ENCODE data around the gene ZNF784.
A peak's percentile ranks its signal among the peaks of the same experiment; 100 is the strongest.
"Not testable (repeated sequence)": the region's sequence is repeated elsewhere in the genome, so short reads cannot be mapped to it uniquely, and the experiment has no call there.

Gene ZNF784

DNA sequence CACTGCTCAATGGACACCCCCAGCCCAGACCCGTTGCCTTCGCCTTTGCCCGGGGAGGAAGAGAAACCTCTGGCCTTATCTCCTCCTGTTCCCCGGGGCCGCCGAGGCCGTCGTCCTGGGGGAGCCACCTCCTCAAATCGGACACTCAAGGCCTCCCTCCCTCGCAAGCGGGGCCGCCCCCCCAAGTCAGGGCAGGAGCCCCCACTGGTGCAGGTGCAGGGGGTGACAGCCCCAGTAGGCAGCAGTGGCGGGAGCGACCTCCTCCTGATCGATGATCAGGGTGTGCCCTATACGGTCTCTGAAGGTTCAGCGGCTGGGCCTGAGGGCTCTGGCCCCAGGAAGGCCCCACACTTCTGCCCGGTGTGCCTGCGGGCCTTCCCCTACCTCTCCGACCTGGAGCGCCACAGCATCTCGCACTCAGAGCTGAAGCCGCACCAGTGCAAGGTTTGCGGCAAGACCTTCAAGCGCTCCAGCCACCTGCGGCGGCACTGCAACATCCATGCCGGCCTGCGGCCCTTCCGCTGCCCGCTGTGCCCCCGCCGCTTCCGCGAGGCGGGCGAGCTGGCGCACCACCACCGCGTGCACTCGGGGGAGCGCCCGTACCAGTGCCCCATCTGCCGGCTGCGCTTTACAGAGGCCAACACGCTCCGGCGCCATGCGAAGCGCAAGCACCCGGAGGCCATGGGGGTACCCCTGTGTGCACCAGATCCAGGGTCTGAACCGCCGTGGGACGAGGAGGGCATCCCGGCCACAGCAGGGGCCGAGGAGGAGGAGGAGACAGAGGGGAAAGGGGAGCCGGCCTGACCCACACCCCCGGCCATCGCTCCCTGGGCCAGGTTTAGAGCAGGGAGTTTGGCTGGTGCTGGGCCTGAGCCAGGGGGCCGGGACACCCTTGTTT lies 22.0 kb downstream of the ZNF784 start:
- no peak for DNase-seq (ENCODE audit: low read depth)

DNA sequence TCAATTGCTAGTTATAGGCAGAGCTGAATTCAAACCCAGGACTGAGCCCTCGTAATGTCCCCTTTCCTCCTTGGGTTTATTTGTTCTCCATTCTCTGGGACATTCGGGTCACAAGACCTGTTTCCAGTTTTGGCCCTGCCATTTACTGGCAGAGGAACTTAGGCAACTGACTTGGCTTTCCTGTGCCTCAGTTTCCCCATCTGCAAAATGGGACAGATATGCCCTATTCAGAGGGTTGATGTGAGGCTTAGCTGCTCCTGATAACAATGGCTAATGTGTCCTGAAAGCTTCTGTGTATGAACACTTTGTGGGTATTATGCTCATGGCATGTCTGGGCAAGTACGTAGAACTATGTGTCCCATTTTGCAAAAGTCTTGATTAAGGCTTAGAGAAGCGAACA lies 23.3 kb downstream of the ZNF784 start:
- no peak for DNase-seq (ENCODE audit: low read depth)

DNA sequence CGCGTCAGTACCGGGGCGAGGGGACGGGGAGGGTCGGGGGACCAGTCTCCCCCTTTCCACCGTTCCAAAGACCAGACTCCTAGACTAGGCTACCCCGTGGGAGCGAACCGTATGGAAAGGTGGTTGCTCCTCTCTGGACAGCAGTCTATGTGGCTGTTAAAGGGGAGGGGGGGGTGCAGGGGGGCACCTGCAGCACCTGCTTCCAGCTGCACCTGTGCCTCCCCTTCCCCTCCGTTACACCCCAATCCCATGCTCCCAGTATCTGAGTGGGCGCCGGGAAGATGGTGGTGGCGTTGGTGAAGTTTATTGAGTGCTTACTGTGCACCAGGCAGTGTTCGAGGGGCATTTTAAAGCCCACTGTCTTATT lies 23.7 kb downstream of the ZNF784 start:
- DNase-seq (ENCODE audit: low read depth) = no peak

DNA sequence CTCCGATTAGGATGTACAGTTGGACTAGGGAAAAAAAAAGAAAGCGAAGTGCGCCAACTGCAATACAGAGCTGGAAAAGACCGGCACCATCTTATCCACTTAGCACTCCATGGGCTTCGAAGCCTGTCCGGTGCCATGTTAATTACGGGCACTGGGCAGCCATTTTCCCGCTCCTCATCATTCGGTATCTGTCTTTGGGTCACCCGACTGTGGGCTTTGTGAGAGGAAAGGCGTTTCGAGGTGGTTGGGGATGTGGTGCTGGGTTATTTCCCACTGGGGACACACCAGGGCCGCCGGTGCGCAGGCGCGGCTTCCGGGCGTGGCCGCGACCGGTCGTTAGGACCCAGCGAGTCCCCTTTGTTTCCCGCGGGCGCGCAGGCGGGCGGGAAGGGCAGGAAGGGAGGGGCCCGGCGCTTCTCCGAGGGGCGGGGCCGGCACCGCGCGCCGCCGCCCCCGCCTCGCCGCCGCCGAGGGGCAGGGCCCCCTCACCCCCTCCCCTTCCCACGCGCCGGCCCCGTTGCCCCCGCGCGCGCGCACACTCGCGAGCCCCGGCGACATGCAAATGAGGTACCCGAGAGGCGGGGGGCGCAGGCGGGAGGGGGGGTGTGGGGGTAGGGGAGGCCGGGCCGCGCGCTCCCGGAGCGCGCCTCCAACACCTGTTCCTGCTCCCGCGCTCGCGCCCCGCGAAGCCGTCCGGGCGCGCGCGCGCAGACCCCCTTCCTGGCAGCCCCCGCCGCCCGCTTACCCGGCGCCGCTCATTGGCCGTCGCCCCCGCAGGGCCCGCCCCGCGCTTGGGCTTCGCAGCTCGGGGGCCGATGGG lies 24.3 kb downstream of the ZNF784 start, which contains the start of gene ZNF524:
Gene ZNF524 (plus strand): TSS at position 447 of the 820 bp plus-strand sequence. CDS start 1,825 bp downstream, outside the sequence.
- peak; percentile 78 for DNase-seq (ENCODE audit: low read depth)

DNA sequence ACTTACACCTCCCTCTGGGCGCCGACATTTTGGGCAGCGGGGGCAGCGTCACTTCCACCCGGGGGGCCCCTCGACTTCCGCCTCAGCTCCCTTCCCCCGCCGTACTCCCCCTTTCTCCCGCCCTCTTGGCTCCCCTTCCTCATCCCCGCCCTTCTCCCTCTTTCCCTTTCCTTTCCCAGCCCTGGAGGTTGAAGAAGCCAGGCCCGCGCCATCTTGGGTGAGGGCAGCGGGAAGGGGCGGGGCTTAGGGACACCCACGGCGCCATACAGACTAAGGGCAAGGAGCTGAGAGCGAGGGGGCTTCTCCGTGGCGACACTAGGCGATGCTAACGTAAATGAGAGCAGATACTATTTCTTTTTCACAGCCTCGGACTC lies 24.9 kb downstream of the ZNF784 start, which contains the start of gene FIZ1:
Gene FIZ1 (minus strand): TSS at position 50 of the 374 bp plus-strand sequence. CDS start 1,652 bp downstream, outside the sequence.
- DNase-seq (ENCODE audit: low read depth) = peak; percentile 94

DNA sequence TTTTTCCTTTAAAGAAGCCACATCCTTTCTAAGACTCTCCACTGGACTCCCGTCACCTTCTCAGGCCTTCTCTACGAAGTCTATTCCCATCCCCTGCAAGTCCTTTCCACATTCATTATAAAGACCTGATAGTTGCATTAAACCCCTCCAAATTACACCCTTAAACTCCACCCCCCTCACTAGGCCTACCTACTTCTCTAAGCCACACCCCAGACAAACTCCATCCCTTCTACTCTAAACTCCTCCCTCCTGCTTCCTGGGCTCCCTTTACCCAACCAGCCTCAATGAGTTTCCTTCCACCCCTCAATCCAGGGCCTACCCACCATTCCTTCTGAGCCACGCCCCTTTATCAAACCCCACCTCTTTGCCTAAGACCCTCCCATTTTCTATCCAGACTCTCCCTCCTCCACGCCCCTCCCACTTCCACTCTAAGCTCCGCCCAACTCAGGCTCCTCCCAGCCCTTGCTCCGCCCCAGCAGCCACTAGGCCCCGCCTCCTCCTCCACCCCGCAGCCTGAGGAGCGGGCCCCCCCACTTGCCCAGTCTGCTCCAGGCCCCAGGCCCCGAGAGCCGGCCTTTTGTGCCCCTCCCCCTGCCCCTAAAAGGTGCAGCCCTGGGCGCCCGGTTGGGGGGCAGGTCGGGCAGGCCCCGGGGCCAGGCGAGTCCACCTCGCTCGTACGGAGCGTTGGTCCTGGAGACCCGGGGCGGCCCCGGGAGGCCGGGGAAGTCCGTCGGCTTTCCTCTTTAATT lies 25.5 kb downstream of the ZNF784 start:
- peak; percentile 85 for DNase-seq (ENCODE audit: low read depth)

DNA sequence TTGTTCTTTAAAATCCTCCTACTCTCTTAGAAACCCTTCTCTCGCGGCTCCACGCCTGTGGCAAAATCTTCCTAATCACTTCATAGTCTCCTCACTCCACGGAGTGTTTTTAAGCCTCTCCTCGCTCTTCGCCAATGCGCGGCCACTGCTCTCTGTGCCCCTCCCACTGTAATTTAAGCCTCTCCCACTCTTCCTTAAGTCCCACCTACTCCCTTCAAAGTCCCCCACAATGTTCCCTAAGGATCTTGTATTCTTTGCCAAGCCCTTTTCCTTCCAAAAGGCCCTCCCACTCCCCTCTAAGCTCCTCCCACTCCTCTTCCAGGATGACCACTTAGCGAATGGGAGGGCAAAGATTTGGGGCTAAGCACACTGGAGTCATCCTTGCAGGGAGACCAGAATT lies 26.3 kb downstream of the ZNF784 start:
- DNase-seq (ENCODE audit: low read depth) = no peak

DNA sequence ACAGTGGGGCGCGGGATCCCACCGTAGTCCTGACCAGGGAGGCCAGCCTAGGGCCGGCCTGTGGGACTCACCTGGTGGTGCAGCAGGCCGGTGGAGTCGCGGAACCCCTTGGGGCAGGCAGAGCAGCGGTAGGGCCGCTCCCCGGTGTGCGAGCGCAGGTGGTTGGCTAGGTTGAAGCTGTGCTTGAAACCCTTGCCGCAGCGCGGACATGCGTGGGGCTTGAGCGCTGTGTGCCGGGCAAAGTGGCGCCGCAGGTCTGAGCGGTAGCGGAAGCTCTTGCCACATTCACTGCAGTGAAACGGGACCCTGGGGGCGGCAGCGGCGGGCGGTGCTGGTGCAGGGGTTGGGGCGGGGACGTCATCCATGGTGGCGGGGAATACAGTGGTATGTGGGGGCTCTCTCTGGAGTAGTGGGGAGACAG lies 26.9 kb downstream of the ZNF784 start:
- DNase-seq (ENCODE audit: low read depth) = no peak

DNA sequence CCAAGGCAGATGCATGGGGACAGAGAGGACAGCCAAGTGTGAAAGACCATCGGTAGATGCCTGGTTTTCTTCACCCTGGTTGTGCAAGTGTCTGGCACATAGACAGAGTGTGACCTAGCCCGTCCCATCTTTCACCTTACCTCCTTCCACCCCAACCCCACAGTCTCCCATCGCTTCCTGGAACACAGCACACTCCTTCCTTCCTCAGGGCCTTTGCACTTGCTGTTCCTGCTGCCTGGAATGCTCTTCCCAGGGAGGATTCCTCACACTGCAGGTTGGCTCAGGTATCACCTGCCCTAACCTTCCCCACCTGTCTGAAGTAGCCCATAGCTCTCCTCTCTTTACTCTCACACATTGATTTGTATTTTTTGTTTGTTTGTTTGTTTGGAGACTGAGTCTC lies 28.1 kb downstream of the ZNF784 start:
- DNase-seq (ENCODE audit: low read depth) = no peak

DNA sequence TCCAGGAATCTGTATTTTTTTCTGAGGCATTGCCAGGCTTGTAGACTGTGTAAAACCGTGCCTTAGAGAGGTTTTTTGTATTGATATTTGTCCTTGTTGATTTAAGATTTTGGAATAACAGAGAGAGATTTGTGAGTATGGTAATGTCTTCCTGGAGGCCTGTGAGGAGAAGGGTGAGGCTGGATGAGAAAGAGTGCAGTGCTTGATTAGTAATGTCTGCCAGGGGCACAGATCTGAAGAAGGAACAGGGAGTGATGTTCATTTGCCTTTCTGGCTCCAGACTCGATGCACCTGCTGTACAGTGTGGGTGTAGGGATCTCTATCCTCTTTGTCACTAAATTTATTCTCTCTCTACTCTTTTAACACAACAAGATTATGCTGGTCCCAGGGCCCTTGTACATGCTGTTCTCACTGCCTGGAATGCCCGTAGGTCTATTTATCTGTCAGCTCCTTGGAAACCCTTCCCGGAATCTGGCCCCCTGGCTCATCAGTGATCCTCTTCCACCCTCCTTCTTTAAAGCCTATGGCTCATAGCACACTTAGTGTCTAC lies 29.3 kb downstream of the ZNF784 start:
- no peak for DNase-seq (ENCODE audit: low read depth)

DNA sequence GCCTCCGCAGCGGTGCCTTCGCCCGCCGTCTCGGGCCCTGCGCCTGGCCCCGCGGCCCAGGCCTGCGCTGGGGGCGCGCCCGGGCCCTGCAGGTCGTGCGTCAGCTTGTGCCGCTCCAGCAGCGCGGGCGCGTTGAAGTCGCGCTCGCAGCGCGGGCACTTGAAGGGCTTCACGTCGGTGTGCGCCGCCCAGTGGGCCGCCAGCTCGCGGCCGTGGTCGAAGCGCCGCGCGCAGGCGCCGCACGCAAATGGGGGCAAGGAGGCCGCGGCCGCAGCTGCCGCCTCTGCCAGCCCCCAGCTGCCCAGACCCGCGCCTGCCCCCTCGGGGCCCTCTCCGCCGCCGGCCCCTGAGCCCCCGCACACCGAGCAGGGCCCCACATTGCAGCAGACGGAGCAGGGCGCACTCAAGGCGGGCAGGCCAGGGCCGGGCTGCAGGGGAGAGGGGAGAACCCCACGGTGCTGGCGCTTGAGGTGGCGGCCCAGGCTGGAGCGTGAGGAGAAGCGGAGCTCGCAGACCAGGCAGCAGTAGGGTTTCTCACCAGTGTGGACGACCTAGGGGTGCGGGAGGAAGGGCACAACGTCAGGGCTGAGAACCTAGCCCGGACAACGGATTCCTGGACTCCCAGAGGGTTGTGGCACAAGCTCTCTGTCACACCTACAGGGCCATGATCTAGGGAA lies 31.1 kb downstream of the ZNF784 start:
- no peak for DNase-seq (ENCODE audit: low read depth)

DNA sequence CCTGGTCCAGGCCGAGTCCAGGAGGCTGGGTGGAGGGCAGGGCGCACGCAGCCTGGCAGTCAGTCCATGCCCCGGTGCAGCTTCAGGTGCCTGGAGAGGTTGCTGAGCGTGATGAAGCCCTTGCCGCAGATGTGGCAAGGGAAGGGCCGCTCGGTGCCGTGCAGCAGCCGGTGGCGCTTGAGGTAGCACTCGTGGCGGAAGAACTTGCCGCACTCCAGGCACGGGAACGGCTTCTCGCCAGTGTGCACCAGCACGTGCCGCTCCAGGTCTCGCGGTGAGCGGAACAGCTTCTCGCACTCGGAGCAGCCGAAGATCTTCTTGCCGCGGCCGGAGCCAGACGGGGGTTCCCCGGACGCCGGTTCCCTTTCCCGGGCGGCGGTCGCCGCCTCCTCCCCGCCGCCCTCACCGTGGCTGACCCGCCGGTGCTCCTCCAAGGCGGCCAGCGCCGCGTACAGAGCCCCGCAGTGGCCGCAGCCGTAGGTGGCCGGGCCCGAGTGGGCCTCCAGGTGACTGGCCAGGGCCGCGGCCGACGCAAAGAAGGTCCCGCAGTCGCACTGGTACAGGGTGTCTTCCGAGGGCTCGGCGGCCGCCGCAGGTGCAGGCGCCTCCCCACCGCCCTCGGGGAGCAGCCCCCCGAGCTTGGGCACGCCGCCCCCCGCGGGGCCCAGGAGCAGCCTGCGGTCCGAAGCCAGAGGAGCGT lies 31.8 kb downstream of the ZNF784 start:
- DNase-seq (ENCODE audit: low read depth) = no peak

DNA sequence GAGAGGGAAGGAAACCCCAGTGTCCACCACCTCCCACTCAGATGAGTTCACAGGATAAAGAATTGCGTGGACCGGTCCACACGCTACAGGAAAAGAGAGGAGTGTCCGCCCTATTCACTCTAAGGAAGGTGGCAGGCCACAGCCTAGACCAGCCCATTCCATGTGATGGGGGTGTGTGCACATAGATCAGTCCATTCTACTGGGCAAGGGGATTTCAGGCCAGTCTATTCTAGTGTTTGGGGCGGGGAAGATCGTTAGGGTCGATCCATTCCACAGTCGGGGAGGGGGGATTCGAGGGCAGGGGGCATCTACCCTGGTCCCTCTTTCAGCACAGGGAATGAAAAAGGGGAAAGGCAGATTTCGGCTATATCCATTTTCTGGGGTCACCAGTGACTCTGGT lies 32.8 kb downstream of the ZNF784 start:
- DNase-seq (ENCODE audit: low read depth) = no peak

DNA sequence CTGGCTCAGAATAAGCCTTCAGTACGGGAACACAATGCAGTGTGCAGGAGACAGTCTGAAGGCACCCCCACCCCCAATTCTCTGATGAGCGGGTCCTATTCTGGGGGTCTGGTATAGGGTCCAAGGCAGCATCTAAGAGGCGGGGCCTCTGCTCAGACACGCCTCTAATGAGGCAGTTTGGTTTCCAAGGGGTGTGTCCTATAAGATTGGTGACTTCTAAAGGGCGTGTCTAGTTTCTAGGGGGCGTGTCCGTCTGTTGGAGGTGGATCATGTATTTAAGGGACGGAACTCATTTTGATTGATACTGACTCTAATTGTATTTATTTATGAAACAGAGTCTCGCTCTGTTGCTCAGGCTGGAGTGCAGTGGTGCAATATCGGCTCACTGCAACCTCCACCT lies 33.7 kb downstream of the ZNF784 start:
- DNase-seq (ENCODE audit: low read depth) = no peak

DNA sequence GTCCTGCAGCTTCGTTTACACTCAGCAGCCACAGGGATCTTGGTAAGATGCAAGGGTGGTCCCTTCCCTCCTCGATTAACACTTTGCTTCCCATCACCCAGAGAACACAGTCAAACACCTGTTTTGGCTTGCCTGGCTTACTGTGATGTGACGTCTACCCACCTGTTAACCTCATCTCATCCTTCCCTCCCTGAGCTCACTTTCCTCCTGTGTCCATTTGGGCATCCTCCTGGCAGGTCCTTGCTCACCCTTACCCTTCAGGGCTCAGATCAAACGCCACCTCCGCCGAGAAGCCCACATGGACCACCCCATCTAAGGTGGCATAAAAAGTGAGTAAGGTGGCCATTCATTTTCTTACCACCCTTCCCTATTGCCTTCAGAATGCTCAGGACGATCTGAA lies 34.3 kb downstream of the ZNF784 start:
- DNase-seq (ENCODE audit: low read depth) = no peak

DNA sequence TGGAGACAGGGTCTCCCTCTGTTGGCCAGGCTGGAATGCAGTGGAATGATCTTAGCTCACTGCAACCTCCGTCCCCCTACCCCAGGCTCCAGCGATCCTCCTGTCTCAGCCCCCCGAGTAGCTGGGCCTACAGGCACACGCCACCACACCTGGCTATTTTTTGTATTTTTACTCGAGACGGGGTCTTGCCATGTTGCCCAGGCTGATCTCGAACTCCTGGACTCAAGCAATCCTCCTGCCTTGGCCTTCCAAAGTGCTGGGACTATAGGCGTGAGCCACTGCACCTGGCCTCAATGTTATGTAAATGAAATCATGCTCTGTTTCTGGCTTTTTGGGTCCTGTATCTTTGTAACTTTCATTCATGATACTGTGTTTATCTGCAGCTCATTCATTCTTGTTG lies 35.6 kb downstream of the ZNF784 start:
- DNase-seq (ENCODE audit: low read depth) = no peak

DNA sequence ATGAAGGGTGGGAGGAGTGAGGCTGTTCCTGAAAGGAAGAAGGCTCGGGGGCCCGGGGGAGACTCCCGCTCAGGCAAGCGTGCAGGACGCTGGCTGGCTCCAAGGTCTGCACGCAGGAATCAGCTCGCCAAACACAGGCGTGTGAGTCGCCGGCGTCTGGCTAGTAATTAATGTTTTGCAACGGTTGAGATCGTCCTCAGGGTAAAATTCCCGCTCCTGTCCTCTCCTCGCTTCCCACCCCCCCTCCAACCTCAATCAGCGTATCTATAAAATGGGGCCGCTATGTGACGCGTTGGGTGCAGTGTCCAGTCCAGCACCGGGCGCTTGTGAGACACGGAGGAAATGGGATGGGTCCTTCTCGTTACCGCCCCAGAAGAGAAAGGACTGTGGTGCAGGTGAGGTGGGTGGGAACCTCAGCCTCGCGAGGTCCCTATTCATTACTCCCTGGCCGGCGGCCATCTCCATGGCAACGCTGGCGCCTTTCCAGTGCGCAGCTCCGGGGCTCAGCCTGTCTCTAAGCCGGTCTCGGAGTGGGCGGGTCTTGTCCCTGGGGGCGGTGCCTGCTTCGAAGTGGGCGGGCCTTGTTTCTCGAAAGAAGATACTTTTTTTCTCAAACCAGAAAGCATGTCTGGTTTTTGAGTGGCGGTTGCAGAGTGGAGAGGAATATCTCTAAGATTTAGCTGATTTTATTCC lies 37.2 kb downstream of the ZNF784 start:
- peak; percentile 85 for DNase-seq (ENCODE audit: low read depth)

DNA sequence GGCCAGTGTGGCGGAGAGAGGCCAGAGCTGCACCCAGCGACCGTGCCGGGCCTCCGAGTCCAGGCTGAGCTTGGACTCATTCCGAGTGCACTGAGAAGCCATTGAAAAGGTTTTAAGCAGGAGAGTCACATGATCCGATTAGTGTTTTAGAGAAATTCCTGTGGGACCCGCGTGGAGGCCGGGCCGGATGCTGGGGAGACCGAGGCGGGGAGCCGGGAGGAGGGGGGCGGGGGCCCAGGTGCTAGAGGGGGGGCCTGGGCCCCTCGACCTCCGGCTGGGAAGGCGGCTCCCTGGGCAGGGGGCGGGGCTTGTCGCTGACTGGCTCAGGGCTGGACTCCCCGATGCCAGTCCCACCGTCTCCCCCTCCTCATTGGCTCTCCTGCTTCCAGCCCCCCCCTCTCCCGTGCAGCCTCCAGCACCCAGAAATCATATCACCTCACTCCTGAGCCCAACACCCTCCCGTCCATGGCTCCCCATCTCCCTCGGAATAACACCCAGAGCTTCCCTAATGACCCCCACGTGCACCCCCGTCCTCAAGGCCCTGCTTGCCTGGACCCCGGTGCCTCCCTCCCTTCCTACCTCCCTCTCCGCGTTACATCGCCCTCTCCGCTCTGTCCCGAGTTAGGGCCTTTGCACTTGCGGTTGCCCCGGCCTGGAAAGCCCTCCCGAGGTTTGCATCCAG lies 38.6 kb downstream of the ZNF784 start:
- peak; percentile 34 for DNase-seq (ENCODE audit: low read depth)

DNA sequence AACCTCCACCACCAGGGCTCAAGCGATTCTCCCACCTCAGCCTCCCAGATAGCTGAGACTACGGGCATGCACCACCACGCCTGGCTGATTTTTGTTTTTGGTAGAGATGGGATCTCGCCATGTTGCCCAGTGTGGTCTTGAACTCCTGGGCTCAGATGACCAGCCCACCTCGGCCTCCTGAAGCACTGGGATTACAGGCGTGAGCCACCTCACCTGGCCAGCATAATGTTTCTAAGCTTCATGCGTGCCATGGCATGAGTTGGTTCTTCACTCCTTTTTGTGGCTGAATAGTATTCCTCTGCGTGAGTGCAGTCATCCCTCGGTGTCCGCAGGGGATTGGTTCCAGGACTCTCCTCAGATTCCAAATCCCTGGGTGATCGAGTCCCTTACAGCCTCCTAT lies 39.5 kb downstream of the ZNF784 start:
- DNase-seq (ENCODE audit: low read depth) = no peak

DNA sequence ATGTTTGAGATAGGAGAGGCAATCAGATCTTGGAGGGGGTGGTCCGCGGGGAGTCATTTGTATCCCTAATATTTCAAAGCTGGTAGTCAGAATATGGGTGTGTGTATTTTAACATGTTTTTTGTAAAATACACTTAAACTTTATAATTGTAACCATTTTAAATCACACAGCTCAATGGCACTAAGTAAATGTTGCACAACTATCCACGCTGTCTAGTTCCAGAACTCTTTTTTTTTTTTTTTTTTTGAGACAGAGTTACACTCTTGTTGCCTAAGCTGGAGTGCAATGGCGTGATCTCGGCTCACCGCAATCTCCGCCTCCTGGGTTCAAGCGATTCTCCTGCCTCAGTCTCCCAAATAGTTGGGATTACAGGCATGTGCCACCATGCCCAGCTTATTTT lies 40.5 kb downstream of the ZNF784 start:
- DNase-seq (ENCODE audit: low read depth) = not testable (repeated sequence)
